K562 (cell line): ENCODE data around the gene DIP2B. TPM values are rescaled to one million over a fixed set of nuclear protein-coding genes. Genes with fewer than 3 reads are reported as not detected.
A peak's percentile ranks its signal among the peaks of the same experiment; 100 is the strongest.

Source experiments
- ATAC-seq: fragments of 200-7000 bp; cut with Tn5 transposase; 3 replicates; pipeline ENCODE4 v1.9.1; 2020; ENCODE audit warnings: moderate library complexity
- BruUV-seq: library from RNA; stranded (reverse); fragments of 400-500 nt; replicated peaks from 2 replicates; lab custom pipeline; 2021; lab: Mats Ljungman, UMichigan
- CTCF ChIA-PET: fragments of 300-600 bp; formaldehyde crosslinking; extraction: SDS; loops from one replicate; lab custom pipeline; 2021; ENCODE audit warnings: low intra/inter-chr PET ratio; lab: Yijun Ruan, JAX
- POLR2A ChIA-PET: fragments of 300-600, 350-650 bp; sonication (Branson Sonifier 250); formaldehyde crosslinking; extraction: SDS; loops from one replicate; lab custom pipeline; 2021; ENCODE audit warnings: antibody characterized with exemption, inconsistent platforms; lab: Yijun Ruan, JAX
- DNase-seq, 4 experiments: peaks; one replicate each; pipeline versions ENCODE4 v3.0.0 to v3.0.0-alpha.2; 2011 to 2018; ENCODE audit warnings: low spot score in 3 of 4, mixed read lengths in 3 of 4; ENCODE audit errors: extremely low read depth in 1 of 4
- FAIRE-seq: peaks from 2 replicates; lab custom pipeline; 2011; peaks lifted over from hg19 to GRCh38; lab: Jason Lieb, UNC
- H2AFZ ChIP-seq: 2 replicates; pipeline ENCODE4 v1.6.0; 2011; ENCODE audit warnings: low read depth, low read length, control low read depth, inconsistent platforms
- H3K27ac ChIP-seq: fragments of 200-600 bp; 3 replicates; pipeline ENCODE4 v1.8.0; 2011; ENCODE audit warnings: low read depth, mild to moderate bottlenecking, control low read depth, inconsistent platforms, low read length, moderate library complexity, mixed read lengths; ENCODE audit errors: extremely low read depth
- H3K27me3 ChIP-seq, 2 experiments: fragments of 300-600 bp in 1 of 2; 2 replicates in 1 of 2; 3 replicates in 1 of 2; pipeline versions ENCODE4 v1.6.0 to v1.8.0; 2011; ENCODE audit warnings: inconsistent platforms in 2 of 2, low read length in 2 of 2, mild to moderate bottlenecking in 1 of 2, mixed read lengths in 1 of 2, moderate library complexity in 1 of 2; ENCODE audit not compliant: control insufficient read depth in 2 of 2, insufficient read depth in 2 of 2
- H3K36me3 ChIP-seq: fragments of 300-600 bp; 3 replicates; pipeline ENCODE4 v1.8.0; 2011; ENCODE audit warnings: mild to moderate bottlenecking, low read length, inconsistent platforms; ENCODE audit not compliant: control insufficient read depth, insufficient read depth
- H3K4me1 ChIP-seq, 2 experiments: fragments of 200-600 bp in 1 of 2; replicated peaks in 1 of 2; 2 replicates in 1 of 2; 3 replicates in 1 of 2; pipeline versions ENCODE4 v1.5.1 to v1.8.0; 2011; ENCODE audit warnings: inconsistent platforms in 2 of 2, low read length in 2 of 2, mild to moderate bottlenecking in 1 of 2, mixed read lengths in 1 of 2, moderate library complexity in 1 of 2; ENCODE audit not compliant: control insufficient read depth in 2 of 2, insufficient read depth in 2 of 2
- H3K4me2 ChIP-seq: 2 replicates; pipeline ENCODE4 v1.6.1; 2011; ENCODE audit warnings: low read length, control low read depth, inconsistent platforms, mixed read lengths; ENCODE audit not compliant: insufficient read depth
- H3K4me3 ChIP-seq: fragments of 200-600 bp; sonication (generic), shearing (Covaris generic); 2 replicates; pipeline ENCODE4 v1.5.1; 2016; ENCODE audit warnings: control low read depth, inconsistent platforms
- H3K79me2 ChIP-seq: fragments of 200-600 bp; 3 replicates; pipeline ENCODE4 v1.8.0; 2011; ENCODE audit warnings: low read length, inconsistent platforms; ENCODE audit not compliant: control insufficient read depth, insufficient read depth
- H3K9ac ChIP-seq, 2 experiments: 2 replicates each; pipeline versions ENCODE4 v1.6.0 to v1.6.1; 2011; ENCODE audit warnings: low read depth in 2 of 2, low read length in 2 of 2, control low read depth in 1 of 2, inconsistent platforms in 1 of 2, mild to moderate bottlenecking in 1 of 2, mixed read lengths in 1 of 2; ENCODE audit not compliant: insufficient read depth in 1 of 2
- H3K9me1 ChIP-seq: one replicate; pipeline ENCODE4 v1.6.0; 2011; ENCODE audit warnings: inconsistent platforms, mild to moderate bottlenecking, low read length, moderate library complexity; ENCODE audit not compliant: control insufficient read depth, insufficient read depth
- H3K9me3 ChIP-seq: replicated peaks from 2 replicates; pipeline ENCODE4 v1.5.1; 2011; ENCODE audit warnings: low read depth, low read length, inconsistent platforms; ENCODE audit not compliant: control insufficient read depth, insufficient read depth
- H4K20me1 ChIP-seq: replicated peaks from 2 replicates; pipeline ENCODE4 v1.6.1; 2011; ENCODE audit warnings: low read length, inconsistent platforms, mixed read lengths; ENCODE audit not compliant: control insufficient read depth, insufficient read depth
- BDP1 ChIP-seq: IDR thresholded peaks from 3 replicates; pipeline ENCODE4 v1.6.1; 2011; ENCODE audit not compliant: insufficient read length, insufficient read depth
- C11orf30 ChIP-seq: fragments of 450-650 bp; IDR thresholded peaks from 2 replicates; pipeline ENCODE4 v1.6.1; 2016; ENCODE audit warnings: low read depth, mild to moderate bottlenecking
- CEBPB ChIP-seq: fragments of 450-650 bp; IDR thresholded peaks from 2 replicates; pipeline ENCODE4 v1.6.1; 2016; ENCODE audit warnings: missing genetic modification characterization, missing compliant biosample characterization
- ETV1 ChIP-seq: fragments of 450-650 bp; conservative IDR thresholded peaks from 2 replicates; pipeline ENCODE4 v1.6.1; 2016; ENCODE audit warnings: missing genetic modification characterization, control low read depth, low read depth, missing compliant biosample characterization
- FOXM1 ChIP-seq, 2 experiments: fragments of 450-650 bp in 1 of 2; sonication (generic) in 1 of 2; formaldehyde crosslinking in 1 of 2; IDR thresholded peaks; 2 replicates each; pipeline versions ENCODE4 v1.6.1 to v1.9.0; 2017 to 2022; ENCODE audit warnings: low read depth in 2 of 2, mild to moderate bottlenecking in 2 of 2, missing genetic modification reagents in 1 of 2, moderate library complexity in 1 of 2
- MAFG ChIP-seq: fragments of 450-650 bp; conservative IDR thresholded peaks from 2 replicates; pipeline ENCODE4 v1.6.1; 2016; ENCODE audit warnings: missing genetic modification characterization, missing compliant biosample characterization
- NCOA4 ChIP-seq: fragments of 450-650 bp; IDR thresholded peaks from 2 replicates; pipeline ENCODE4 v1.6.1; 2018; ENCODE audit warnings: mild to moderate bottlenecking; ENCODE audit not compliant: partially characterized antibody
- RUNX1 ChIP-seq: sonication (generic); IDR thresholded peaks from 2 replicates; pipeline ENCODE4 v1.6.1; 2016; ENCODE audit warnings: antibody characterized with exemption, low read depth
- SP1 ChIP-seq: sonication (generic); formaldehyde crosslinking; IDR thresholded peaks from 2 replicates; pipeline ENCODE4 v1.8.1; 2022; ENCODE audit warnings: mild to moderate bottlenecking, missing genetic modification reagents
- SRF ChIP-seq, 2 experiments: fragments of 250-450, 450-650 bp in 1 of 2; sonication (Bioruptor Pico) in 1 of 2; sonication (generic) in 1 of 2; formaldehyde crosslinking; IDR thresholded peaks; 2 replicates each; pipeline versions ENCODE4 v1.5.0 to v1.5.1; 2020 to 2022; ENCODE audit warnings: mild to moderate bottlenecking in 1 of 2, missing genetic modification reagents in 1 of 2
- SRSF3 ChIP-seq: fragments of 200-400 bp; formaldehyde crosslinking; IDR thresholded peaks from 2 replicates; pipeline ENCODE4 v1.6.1; 2016; ENCODE audit warnings: mild to moderate bottlenecking, low read length, moderate library complexity; ENCODE audit not compliant: insufficient read depth
- ZNF174 ChIP-seq: fragments of 250-450 bp; sonication (Bioruptor Pico); IDR thresholded peaks from 2 replicates; pipeline ENCODE4 v1.4.0; 2020; ENCODE audit warnings: mild to moderate bottlenecking
- ZNF316 ChIP-seq: fragments of 450-650 bp; IDR thresholded peaks from 2 replicates; pipeline ENCODE4 v1.6.1; 2016
- ZNF354B ChIP-seq: fragments of 250-450 bp; sonication (Bioruptor Pico); IDR thresholded peaks from 2 replicates; pipeline ENCODE4 v1.4.0; 2020
- ZNF785 ChIP-seq: fragments of 250-450 bp; sonication (Bioruptor Pico); IDR thresholded peaks from 2 replicates; pipeline ENCODE4 v1.4.0; 2020; ENCODE audit warnings: mild to moderate bottlenecking
- WGBS: fragments of 100-300 bp; shearing (Covaris generic); methylation state at CpG from one replicate; pipeline ENCODE4 v1.1.6; 2016; ENCODE audit warnings: low coverage, mixed read lengths; ENCODE audit not compliant: insufficient coverage; ENCODE audit errors: missing lambda C conversion rate; 5-methylcytosine and 5-hydroxymethylcytosine counted together
- in situ Hi-C: fragments of 300-500 bp; cut with MboI; formaldehyde crosslinking; loops from 4 replicates; pipeline ENCODE4 v1.15.0; 2018; ENCODE audit warnings: inconsistent platforms, mixed read lengths
- intact Hi-C: fragments of 100-400 bp; cut with micrococcal nuclease; formaldehyde crosslinking; loops from 2 replicates; pipeline ENCODE4 v1.14.2; 2022
- polyA plus RNA-seq, 8 experiments: library from polyadenylated mRNA; depleted of rRNA in 4 of 8; stranded (reverse) in 5 of 8; unstranded in 3 of 8; fragments of >200 nt; fragmentation: Nextera tagmentation in 2 of 8; fragmentation: Illumina TruSeq in 1 of 8; extraction: Ambion mirVana in 2 of 8; extraction: Trizol in 1 of 8; gene quantifications; 2 replicates each; pipeline versions ENCODE4 v1.2.1 to v1.2.3, GENCODE V29; 2011 to 2014; ENCODE audit warnings: inconsistent platforms in 1 of 8, missing spikeins in 1 of 8
- total RNA-seq, 7 experiments: library from RNA; depleted of rRNA in 6 of 7; stranded (reverse); fragments of >200 nt in 6 of 7; fragmentation: Illumina TruSeq in 2 of 7; extraction: Trizol in 2 of 7; gene quantifications; 2 replicates each; pipeline versions ENCODE4 v1.2.1 to v1.2.3, GENCODE V29; 2011 to 2021; ENCODE audit warnings: low replicate concordance in 1 of 7
- TF ChIP-seq, protein P1 (sequence below): fragments of 250-450 bp; sonication (Bioruptor Pico); IDR thresholded peaks from 2 replicates; pipeline ENCODE4 v1.5.0; 2020; ENCODE audit warnings: mild to moderate bottlenecking, borderline replicate concordance
- TF ChIP-seq, protein P2 (sequence below): sonication (generic); formaldehyde crosslinking; IDR thresholded peaks from 2 replicates; pipeline ENCODE4 v1.8.0; 2022; ENCODE audit warnings: mild to moderate bottlenecking, missing genetic modification reagents
- TF ChIP-seq, protein P3 (sequence below): sonication (generic); formaldehyde crosslinking; IDR thresholded peaks from 2 replicates; pipeline ENCODE4 v1.8.1; 2023; ENCODE audit warnings: mild to moderate bottlenecking, missing genetic modification reagents

DIP2B gene
- total and polyA plus RNA-seq, 9 of the 15 experiments (the other 6 are each of a cell fraction or from before 2014, with no cell fraction given), result 4.6 to 26.1 (median 18.8) TPM

DNA sequence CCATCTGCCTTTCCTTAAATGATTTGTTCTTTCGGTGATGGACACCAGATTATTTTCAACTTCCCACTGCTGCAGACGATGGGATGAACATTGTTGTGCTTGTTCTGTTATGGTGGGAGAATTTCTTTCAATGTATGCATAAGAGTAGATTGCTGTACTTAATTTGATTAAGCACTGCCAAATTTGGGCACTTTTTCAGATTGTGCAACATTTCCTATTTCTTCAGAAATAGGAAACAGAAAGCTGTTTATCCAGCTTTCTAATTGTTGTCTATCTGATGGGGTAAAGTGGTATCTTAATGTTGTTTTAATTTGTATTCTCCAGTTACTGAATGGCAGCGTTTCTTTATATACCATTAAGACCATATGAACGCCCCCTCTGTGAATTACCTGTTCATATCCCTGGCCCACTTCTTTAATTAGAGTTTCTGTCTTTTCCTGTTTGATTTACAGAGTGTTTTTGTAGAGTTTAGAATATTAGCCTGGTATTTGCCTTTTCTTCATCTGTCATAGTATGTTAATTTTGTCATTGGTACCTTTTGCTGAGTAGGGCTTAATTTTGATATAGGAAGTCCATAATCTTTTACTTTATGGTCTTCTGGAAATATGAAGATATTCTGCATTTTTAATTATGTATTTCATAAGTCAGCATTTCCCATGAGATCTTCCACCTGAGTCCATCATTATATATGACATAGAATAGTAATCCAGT is 59.6 kb downstream of the DIP2B start:
- Histone ChIP-seq H3K9me3 (no peaks in the 10 kb centered on the region), H3K27me3 (no peaks in the 10 kb centered on the region), H3K4me3 (no peak overlapping the region), H2AFZ (no peak overlapping the region), H3K4me2 (no peak overlapping the region), H3K36me3 (no peaks in the 10 kb centered on the region), H3K27ac (peak overlapping the region; percentile 84; the same call in 2 of the 3 replicates), H3K79me2 (peaks cover 74% of the 10 kb centered on the region), H4K20me1 (0 out of 2 replicates have a peak, but pooled peaks cover 3% of the 10 kb centered on the region), H3K9me1 (no peaks in the 10 kb centered on the region), H3K4me1 (peaks cover 16 to 27% of the 10 kb centered on the region in 2 experiments), H3K9ac (0 out of 4 replicates have a peak overlapping the region, but pooled peaks of 1 of the 2 experiments have one; percentile 28)
- FAIRE-seq, result peak; percentile 11
- CTCF ChIA-PET, result no interaction called here
- in situ Hi-C loops (no loop called here), intact Hi-C loops (no loop called here)
- BruUV-seq, result no TSS peak
- WGBS, result 39% methylated on average over 4 of the region's 4 CpGs
- ATAC-seq, result no peak
- POLR2A ChIA-PET, result interaction anchor here (2.4 to 3.7 kb wide), 2 partner anchors 8 to 15 kb away, joined by 7 to 23 read pairs; no protein-coding TSS in a partner anchor
- DNase-seq, result no peak
- peak; percentile 74 for TF ChIP-seq C11orf30
- TF ChIP-seq MAFG (tag), result peak; percentile 46; the same call in 1 of the 2 replicates
- TF ChIP-seq, protein P1, sequence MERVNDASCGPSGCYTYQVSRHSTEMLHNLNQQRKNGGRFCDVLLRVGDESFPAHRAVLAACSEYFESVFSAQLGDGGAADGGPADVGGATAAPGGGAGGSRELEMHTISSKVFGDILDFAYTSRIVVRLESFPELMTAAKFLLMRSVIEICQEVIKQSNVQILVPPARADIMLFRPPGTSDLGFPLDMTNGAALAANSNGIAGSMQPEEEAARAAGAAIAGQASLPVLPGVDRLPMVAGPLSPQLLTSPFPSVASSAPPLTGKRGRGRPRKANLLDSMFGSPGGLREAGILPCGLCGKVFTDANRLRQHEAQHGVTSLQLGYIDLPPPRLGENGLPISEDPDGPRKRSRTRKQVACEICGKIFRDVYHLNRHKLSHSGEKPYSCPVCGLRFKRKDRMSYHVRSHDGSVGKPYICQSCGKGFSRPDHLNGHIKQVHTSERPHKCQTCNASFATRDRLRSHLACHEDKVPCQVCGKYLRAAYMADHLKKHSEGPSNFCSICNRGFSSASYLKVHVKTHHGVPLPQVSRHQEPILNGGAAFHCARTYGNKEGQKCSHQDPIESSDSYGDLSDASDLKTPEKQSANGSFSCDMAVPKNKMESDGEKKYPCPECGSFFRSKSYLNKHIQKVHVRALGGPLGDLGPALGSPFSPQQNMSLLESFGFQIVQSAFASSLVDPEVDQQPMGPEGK (CRISPR knock-in tag), result no peak
- TF ChIP-seq ZNF354B (CRISPR knock-in tag), result no peak
- TF ChIP-seq NCOA4, result no peak
- TF ChIP-seq ZNF785 (CRISPR knock-in tag), result no peak
- peak; percentile 83 for TF ChIP-seq CEBPB (tag)
- TF ChIP-seq, protein P2, sequence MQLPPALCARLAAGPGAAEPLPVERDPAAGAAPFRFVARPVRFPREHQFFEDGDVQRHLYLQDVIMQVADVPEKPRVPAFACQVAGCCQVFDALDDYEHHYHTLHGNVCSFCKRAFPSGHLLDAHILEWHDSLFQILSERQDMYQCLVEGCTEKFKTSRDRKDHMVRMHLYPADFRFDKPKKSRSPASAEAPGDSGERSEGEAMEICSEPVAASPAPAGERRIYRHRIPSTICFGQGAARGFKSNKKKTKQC (CRISPR knock-in tag), result no peak
- 0 out of 4 replicates have a peak, but pooled peaks of 1 of the 2 experiments have one; percentile 74 for TF ChIP-seq SRF (CRISPR knock-in tag; IDR thresholded peaks at IDR 0.05)
- no peak for TF ChIP-seq ZNF174
- no peak for TF ChIP-seq SP1 (CRISPR knock-in tag)
- TF ChIP-seq ZNF316, result peak; percentile 87
- TF ChIP-seq ETV1 (tag), result no peak
- TF ChIP-seq FOXM1 (IDR thresholded peaks at IDR 0.05; ENCODE audit: low read depth), result no peak
- TF ChIP-seq FOXM1 (CRISPR knock-in tag; IDR thresholded peaks at IDR 0.05; ENCODE audit: low read depth), result no peak
- TF ChIP-seq RUNX1, result no peak
- TF ChIP-seq, protein P3, sequence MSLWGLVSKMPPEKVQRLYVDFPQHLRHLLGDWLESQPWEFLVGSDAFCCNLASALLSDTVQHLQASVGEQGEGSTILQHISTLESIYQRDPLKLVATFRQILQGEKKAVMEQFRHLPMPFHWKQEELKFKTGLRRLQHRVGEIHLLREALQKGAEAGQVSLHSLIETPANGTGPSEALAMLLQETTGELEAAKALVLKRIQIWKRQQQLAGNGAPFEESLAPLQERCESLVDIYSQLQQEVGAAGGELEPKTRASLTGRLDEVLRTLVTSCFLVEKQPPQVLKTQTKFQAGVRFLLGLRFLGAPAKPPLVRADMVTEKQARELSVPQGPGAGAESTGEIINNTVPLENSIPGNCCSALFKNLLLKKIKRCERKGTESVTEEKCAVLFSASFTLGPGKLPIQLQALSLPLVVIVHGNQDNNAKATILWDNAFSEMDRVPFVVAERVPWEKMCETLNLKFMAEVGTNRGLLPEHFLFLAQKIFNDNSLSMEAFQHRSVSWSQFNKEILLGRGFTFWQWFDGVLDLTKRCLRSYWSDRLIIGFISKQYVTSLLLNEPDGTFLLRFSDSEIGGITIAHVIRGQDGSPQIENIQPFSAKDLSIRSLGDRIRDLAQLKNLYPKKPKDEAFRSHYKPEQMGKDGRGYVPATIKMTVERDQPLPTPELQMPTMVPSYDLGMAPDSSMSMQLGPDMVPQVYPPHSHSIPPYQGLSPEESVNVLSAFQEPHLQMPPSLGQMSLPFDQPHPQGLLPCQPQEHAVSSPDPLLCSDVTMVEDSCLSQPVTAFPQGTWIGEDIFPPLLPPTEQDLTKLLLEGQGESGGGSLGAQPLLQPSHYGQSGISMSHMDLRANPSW (CRISPR knock-in tag), result no peak
- no peak for TF ChIP-seq SRSF3
- TF ChIP-seq BDP1, result no peak
